Activated CD8-positive, alpha-beta memory T cell treated with anti-CD3 and anti-CD28 coated beads for 1 hour (primary cell): ENCODE measurements around the gene APOH.

ENCODE experiments used
- DNase-seq, 2 donors: peaks; one replicate each; pipeline ENCODE4 v3.0.0-alpha.2; 2020; ENCODE audit warnings: low read depth in 1 of 2; ENCODE audit errors: extremely low read depth in 1 of 2

APOH gene

GRCh38 chr17:66198242-66198641, 31.0 kb downstream of the APOH start:
- no peak for DNase-seq

- no peak for DNase-seq
Measured at GRCh38 chr17:66192378-66192687, 36.9 kb downstream of the APOH start.

DNA sequence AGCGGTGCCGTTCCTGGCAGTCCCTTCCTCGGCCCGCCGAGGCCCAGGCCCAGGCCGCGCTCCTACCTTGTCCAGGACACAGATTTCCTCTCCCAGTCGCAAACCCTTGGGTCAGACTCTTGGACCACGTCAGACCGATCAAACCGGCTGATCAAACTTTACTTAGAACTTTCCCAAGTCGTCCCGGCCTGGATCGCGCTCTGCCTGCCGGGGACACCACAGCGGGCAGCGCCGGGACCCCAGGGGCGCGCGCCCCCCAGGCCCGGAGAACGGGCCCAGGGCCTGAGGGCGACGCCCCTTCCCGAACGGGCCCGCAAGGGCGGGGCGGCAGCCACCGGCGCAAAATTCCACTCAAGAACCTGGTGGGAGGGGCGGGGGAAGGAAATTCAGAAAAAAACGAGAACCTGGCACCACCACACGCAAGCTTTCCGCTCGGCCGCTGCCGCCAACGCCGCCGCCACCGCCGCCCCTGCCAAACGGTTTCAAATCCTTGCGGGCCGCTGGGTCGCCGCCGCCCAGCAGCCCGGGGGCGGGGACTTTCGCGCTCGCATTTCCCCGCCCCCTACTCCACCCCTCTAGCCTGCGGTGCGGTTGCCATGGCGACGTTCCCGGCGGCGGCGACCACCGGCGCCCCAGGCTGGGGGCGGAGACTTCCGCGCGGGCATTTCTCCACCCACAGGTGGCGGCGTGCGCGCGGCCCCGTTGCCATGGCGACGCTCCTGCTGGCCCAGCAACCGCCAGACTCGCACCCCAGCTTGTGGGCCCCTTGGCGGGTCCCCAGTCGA, 37.4 kb downstream of the APOH start, which contains the start of gene CEP112:
CEP112 (minus strand) TSS at position 541 of the 785 bp plus-strand sequence.
- peak; percentile 89 to 91 for DNase-seq

DNA sequence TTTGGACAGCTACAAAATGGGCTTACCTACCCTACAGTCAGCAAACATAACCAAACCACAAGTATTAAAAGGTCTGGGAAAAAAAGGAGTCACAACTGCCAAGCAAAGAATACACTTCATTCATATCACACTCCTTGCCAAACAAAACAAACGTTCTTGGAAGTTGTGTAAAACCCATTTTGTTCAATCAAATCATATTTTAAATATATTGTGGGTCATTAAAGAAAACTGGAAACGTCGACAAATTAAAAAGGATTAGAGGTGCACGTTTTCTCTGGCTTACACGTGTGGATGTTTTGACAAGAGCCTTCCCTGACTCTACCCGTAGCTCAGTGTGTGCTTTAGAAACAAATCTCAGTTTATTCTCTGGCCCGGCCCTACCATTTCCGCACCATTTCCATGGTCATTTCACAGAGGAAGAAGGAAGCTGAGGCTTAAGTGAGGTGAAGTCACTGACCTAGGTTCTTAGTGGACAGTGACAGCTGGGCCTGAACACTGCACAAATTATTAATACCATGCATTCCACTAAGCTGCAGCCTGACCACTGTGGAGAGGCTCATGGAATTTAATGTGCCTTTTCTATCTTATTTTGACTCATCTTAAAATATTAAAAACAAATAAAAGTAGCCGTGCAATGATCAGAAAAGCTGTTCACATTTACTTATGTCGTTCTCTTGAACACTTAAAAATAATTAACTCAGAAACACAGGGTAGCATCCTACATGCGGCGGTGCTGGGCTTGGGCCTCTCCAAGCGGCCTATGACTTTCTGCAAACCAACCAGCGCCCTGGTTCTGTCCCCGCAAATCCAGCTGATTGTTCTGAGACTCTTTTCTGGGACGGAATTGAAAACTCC, 38.2 kb downstream of the APOH start:
- no peak for DNase-seq

DNA sequence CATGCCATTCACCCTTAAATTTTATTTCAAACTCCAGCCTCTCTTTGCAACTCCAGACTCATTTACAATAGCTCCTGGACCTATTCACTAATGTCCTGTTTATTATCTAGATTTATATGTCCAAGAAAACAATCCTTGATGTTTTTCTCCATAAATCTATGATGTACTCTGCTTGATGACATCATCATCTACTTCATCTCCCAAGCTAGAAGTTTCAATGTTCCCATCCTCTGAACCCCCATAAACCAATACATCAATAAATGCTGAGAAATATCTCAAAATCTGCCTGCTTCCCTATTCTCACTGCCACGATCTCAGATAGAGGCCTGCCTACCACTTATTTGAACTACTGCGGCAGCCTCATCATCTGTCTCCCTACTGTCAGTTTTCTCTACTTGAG, 41.5 kb downstream of the APOH start:
- DNase-seq: no peak

DNA sequence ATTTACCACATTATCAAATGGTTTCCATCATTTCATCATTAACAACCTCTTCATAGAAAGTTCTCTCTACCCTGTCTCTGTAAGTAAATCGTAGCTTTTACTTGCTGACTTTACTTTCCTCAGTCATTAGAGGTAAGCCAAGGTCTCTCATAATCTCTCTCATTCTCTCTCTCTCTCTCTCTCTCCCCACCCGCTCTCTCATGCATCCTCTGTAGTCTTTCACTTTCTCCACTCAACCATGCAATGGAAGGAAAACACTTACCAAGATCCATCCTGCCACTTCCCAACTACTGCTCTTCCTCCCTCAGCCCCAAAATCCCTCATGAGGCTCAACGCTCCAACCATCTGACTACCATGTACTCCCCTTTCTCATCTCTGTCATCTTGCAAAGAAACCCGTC, 43.4 kb downstream of the APOH start:
- no peak for DNase-seq

DNA sequence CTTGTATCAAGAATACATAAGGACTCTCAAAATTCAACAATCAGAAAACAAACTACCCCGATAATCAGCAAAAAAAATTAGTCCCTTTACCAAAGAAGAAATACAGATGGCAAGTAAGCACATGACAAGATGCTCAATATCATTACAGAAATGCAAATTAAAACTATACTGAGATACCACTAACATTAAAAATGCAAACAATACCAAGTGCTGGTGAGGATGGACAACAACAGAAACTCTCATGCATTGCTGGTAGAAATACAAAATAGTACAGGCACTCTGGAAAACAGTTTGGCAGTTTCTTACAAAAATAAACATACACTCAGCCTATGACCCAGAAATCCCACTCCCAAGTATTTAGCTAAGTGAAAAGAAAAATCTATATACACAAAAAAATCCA, 44.8 kb downstream of the APOH start:
- no peak for DNase-seq

DNA sequence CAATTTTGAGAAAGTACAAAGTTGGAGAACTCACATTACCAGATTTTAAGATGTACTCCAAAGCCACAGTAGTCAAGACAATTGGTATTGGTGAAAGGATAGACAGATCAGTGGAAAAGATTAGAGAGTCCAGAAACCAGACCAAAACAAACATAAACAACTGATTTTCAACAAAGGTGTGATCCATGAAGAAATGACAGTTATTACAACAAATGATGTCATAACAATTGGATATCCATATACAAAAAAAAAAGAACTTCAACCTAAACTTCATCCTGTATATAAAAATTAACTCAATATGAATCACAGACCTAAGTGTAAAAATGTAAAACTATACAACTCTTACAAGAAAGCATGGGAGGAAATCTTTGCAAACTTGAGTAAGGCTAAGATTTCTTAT, 45.7 kb downstream of the APOH start:
- no peak for DNase-seq

DNA sequence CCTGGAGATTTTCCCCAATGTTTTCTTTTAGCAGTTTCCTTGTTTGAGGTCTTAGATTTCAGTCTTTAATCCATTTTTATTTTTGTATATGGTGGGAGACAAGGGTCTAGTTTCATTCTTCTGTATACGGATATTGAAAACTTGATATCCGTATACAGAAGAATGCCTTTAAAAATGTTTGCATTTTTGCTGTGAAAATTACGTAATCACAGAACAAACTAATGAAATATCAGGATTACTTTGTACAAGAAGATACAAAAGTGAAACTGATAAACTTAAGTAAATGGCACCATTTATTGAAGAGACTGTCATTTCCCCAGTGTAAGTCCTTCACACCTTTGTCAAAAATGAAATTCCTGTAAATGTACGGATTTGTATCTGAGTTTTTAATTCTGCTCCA, 50.6 kb downstream of the APOH start:
- no peak for DNase-seq

- no peak for DNase-seq
Measured at GRCh38 chr17:66177048-66177447, 52.2 kb downstream of the APOH start.

DNA sequence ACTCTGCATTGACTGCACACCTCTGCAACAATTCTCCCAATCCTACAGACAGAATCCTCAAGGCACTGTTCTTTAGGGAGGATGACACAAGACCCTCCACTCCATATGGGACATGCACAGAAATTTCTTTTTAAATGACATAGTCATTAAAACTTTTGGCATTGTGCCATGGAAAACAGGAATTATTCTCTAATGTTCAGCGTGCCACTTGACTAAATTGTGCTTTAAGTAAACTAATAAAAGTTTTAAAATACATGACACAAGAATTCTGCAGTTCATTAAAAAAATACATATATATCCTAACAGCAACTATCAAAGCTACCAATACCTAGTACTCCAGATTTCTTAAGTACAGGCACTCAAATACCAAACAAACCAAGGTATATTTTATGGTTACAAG, 53.3 kb downstream of the APOH start:
- no peak for DNase-seq

- DNase-seq: no peak
Measured at GRCh38 chr17:66172691-66173223, 56.5 kb downstream of the APOH start.

DNA sequence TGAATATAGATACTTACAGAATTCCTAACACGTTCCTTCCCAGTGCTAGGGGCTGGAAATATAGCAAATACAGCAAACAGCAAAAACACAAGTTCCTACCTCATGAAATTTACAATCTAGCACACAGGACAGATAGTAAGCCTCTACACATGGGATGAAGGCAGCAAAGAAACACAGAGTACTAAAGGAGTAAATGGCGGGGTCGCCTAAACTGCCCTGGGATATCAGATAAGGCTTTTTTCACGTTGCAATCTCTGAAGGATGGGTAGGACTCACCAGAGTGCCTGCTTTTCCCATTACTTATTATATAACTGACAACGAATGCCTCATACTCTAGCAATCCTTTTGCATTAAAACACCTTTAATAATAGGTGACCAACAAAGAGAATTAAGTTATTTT, 57.1 kb downstream of the APOH start:
- no peak for DNase-seq

GRCh38 chr17:66171692-66172091, 57.5 kb downstream of the APOH start:
- DNase-seq: no peak

- no peak for DNase-seq
Measured at GRCh38 chr17:66171172-66171571, 58.0 kb downstream of the APOH start.

DNA sequence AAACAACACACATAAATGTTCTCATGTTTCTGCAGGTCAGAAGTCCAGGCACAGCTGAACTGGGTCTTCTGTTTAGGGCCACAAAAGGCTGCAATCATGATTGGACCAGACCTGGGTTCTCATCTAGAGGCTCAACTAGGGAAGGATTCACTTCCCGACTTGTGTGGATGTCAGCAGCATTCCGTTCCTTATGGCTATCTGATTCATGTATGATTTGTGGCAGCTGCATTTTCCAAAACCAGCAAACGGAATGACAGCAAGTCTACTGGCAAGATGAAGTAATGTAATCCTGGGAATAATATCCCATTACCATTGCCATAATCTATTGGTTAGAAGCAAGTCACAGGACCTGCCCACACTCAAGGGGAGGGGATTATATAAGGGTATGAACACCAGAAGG, 59.4 kb downstream of the APOH start:
- no peak for DNase-seq

- no peak for DNase-seq
Measured at GRCh38 chr17:66167189-66167815, 61.9 kb downstream of the APOH start.

DNA sequence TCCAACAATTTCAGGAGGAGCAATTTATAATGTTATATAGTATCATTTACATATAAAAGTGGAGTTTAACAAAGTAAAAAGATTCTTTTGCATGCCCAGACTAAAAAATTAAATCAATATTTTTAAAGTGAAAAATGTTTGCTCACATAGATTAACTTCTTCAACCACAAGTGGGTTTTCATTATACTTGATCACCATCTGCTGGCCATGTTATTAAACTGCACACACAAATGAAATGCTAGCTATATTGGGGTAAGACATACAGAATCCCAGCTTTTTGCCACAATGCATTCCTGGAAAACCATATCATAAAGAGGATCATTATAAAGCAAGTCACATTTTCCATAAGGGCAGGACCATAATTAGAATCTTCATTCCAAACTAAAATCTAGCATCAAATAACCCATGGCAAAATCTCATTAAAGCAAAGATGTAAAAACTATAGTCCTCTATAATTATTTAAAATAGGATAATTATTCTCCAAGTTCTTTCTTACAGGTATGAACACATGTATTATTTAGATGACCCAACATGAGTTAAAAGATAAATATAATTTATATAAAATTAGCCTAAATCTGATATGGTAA, 63.6 kb downstream of the APOH start:
- no peak for DNase-seq
